ENCODE measurements around the gene SCN1A.
A peak's percentile ranks its signal among the peaks of the same experiment; 100 is the strongest.
"Not testable (repeated sequence)": the region's sequence is repeated elsewhere in the genome, so short reads cannot be mapped to it uniquely, and the experiment has no call there.

The SCN1A gene

DNA sequence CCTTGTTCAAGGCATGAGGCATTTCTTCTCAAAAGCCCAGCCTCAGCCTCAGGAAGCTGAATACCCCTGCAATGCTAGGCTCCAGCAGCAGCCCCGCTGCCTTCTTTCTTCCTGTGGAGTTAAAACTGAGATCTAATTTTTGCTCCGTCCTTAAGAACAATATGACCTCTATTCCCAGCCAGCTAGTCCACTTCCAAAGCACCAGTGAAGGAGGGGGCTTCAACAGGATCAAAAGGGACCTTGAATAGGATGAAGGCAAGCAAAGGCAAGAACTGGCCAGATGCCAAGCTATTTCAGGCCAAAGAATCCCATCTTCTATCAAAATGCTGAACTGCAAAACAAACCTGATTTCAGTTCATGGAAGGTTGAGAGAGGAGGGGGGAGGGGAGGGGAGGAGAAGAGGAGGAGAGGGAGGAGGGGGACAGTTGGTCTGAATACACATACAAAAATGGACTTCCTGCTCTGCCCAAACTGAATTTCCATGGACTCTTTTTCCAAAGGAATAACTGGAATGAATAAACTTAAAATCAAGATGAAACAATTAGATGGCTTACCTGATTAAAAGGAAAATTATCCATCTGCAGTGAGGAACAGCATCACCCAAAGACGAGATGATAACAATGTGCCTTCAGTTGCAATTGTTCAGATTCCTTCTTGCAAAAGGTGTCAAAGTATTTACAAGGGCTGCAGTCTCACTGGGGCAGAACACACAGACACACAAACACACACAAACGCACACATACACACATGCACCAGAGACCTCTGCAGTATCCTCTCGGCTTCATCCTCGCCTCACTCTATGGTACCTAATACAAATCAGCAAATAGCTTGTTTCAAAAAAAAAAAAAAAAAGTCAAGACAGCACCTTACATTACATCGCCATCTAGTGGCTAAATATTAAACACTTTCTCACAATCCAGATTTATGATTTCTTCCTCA is at the start of gene SCN1A:
Gene SCN1A (minus strand): TSS at position 804 of the 939 bp plus-strand sequence. CDS start 54,399 bp downstream, outside the sequence.
- FAIRE-seq = peak; percentile 91

DNA sequence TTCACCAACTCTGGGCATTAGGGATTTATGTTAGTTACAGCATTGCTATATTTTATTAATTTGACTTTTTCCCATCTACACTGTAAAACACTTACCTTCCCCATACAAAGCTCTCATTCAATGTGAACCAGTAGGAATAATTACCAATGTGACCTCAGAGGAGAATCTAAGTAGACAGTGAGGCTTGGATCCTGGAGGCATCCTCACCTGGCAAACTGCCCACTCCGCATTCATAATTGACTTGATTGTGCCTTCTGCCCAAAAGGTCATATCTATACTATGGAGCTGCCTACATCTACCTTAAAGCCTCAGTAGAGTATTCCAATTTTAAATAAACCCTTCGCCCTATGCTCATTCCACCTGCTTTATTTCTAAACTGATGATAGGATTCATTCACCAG is 45.4 kb upstream of the SCN1A start:
- no peak for FAIRE-seq

- FAIRE-seq = no peak
These were observed 43.4 kb upstream of the SCN1A start for GRCh38 chr2:166171216-166171615.

DNA sequence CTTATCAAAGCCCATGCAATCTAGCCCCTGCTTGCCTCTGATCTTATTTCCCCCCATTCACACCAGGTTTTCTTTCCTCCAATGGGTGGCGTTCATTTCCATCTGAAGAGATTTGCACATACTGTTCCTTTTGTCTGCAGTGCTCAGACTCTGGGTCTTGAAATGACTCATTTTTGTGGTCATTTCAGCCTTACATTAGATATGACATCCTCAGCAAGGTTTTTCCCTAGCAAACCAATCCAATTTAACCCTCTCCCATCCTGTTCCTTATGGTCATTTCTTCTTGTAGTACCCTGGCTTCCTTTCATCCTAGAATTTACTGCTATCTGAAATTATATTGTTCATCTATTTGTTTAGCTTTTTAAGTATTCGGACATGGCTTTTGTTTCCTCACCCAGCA is 42.5 kb upstream of the SCN1A start:
- FAIRE-seq = no peak

- FAIRE-seq = no peak
These were observed 39.6 kb upstream of the SCN1A start for GRCh38 chr2:166167449-166167848.

- FAIRE-seq = no peak
These were observed 36.0 kb upstream of the SCN1A start for GRCh38 chr2:166163775-166164174.

- FAIRE-seq = no peak
These were observed 30.7 kb upstream of the SCN1A start for GRCh38 chr2:166158546-166158945.

DNA sequence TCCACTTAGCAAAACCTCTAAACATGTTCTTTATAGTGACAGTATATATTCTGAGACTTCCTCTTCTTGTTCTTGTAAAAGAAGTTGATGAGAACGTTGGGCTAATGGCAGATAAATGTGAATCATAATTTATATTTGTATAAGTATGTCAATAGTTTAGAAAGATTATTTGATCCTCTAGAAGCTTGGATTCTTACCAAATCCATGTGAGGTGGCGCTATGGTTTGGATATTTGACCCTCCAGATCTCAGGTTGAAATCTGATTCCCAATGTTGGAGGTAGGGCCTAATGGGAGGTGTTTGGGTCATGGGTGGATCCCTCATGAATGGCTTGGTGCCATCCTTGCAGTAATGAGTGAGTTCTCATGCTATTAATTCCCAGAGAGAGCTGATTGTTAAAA is 29.8 kb upstream of the SCN1A start:
- no peak for FAIRE-seq

DNA sequence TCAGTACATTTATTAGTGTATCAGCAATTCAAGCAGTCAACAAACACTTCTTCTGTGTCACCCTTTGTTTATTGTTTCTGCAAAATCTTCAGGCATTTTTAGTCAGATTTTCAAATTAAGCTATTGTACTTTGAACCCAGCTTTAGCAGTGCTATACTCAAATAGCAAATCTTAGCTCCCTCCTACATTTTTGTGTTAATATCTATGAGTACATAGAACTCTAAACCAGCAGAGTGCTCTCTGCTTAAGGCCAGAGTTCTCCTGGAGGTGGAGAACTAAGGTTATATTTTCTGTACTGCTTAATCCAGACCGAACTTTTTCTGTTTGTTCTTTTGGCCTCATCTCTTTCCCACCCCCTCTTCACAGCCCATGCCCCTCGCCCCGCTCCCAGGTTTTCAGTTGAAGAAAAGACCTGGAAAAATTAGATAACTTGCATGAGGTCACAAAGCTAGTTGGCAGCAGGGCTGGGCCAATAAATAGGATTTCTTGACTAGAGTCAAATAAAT is 29.2 kb upstream of the SCN1A start:
- no peak for FAIRE-seq

DNA sequence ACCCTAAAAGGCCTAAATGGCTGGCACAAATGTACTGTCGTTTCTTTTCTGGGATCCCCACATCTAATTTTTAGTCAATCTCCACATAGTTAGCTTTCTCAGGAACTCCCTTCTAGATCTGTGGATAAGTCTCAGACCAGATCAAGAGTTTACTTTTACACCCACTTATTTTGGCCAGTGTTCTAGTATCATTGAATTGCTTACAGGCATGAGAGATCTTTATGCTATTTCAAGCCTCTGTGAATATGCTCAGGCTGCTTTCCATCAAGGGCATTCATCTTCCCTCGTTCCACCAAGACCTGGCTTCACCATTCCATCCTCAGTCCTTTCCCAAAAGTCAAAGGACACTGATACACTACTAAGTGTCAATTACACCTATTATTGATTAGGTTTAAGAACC is 27.8 kb upstream of the SCN1A start:
- no peak for FAIRE-seq

DNA sequence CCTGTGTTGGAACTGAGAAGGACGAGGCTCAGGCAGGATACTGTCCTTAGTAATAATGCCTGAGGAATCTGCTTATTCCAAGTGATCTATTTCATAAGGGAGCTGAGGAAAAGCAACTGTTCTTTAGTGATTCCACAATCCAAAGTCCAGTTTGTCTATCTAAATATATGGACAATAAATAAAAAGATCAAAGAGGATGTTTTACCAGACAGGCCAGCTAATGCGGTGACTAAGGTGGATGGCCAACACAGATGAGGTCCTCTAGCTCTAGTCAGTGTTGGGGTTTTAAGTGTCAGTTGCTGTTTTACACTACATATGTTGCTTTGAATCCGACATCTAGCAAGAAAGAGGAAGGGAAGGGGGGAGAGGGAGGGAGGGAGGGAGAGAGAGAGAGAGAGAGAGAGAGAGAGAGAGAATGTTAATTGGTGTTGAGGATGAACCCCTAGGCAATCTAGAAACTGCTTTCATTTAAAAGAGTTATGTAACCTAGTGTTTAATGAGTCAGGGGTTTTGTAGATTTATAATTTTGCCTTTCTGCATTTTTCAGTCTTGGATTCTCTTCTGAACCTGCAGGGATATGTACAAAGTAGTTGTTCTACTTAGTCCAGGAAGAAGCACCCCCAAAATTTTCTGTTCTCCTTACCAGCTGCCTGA is 27.0 kb upstream of the SCN1A start:
- FAIRE-seq = no peak

DNA sequence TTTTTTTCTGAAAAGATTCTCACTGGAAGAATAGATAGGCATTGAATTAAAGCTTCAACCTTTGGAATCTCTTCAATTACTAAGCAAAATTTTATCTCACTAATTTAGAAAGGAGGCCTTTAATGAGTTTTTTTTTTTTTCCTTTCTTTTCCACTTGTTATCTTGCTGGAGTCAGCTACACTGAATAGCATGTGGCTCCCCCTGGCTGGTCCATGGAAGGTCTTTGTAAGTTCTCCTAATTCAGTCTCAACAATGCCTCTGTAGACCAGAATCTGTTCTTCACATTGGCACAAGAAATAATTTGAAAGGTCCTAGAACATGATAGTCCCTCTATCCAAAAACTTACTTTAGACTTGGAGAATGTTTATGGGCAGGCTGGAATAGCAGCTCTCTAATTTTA is 24.2 kb upstream of the SCN1A start:
- FAIRE-seq = no peak

DNA sequence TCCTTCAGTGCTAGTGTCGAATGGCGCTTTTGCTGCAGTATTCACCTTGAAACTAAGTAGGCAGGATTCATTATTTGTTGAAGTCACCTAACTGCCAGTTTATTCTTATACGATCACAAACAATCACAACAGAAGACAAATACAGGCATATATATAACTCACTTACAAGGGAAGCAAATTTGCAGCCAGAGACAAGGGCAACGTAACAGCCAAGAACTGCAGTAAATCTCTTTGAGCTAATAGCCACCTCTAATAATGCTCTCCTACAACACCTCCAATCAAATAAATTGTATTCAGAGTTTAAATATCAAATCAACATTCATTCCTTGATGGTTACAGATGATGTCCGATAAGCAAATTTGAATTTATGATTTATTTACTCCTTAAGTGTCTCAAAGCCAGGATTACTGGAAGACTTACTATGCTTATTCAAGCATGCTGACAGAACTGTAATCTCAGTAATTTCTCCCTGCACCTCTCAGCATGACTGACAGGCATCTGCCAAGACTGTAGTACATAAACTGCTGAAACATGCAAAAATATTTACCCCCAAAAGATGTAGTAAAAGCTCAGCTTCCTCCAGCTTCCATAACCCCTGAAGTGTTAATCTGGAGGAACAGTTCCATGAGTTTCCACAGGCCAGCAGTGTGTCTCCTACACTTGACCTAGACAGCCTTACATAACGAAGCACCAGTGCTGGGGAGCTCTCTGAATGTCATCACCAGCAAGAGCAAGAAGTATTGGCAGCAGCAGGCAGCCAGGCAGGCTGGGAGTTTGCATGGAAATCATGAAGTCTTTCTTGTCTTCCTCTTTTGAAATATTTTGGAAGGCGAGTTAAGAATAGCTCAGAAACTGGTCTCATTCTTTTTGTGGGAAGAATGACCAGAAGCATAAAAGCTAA is 20.9 kb upstream of the SCN1A start:
- FAIRE-seq = no peak

- FAIRE-seq = no peak
These were observed 20.1 kb upstream of the SCN1A start for GRCh38 chr2:166147883-166148282.

DNA sequence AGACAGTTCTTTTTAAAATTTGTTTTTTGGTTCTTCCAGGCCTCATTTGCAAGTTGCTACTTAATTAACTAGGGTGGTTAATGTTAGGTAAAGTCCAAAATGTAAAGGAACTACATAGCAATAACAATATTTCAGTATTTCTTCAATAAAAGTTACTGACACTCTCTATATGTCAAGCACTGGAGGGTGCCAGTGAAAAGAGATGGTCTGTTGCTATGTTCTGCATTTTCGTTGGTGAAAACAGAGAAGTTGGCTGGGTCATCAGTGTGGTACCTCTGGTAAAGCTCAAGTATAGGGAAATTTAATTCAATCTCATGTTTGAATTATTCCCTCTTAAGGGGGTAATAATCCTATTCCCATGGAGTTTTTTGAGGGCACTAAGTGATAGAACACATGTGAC is 16.3 kb upstream of the SCN1A start:
- no peak for FAIRE-seq

DNA sequence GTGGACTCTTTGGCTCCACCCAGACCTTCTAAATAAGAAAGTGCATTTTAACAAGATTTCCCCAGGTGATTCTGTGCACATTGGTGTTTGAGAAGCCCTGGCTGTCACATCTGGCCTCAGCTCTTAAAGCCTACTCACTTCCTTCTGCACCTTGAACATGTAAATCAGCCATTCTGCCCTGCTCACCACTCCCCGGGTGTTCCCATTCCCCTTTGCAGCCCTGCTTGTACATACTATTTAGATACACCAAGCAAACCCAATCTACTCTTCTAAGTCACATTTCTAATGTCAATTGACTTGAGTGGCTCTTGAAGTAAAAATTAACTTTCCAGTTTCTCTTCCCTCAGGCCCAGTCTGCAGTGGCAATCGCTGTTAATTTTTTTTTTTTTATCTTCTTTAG is 13.1 kb upstream of the SCN1A start:
- FAIRE-seq = no peak

GRCh38 chr2:166140475-166140874 is 12.7 kb upstream of the SCN1A start:
- FAIRE-seq = no peak

DNA sequence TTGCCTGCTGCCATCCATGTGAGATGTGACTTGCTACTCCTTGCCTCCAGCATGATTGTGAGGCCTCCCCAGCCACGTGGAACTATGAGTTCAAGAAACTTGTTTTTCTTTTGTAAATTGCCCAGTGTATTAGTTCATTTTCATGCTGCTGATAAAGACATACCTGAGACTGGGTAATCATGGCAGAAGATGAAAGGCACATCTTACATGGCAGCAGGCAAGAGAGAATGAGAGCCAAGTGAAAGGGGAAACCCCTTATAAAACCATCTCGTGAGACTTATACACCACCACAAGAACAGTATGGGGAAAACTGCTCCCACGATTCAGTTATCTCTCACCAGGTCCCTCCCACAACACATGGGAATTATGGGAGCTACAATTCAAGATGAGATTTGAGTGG is 11.7 kb upstream of the SCN1A start:
- FAIRE-seq = not testable (repeated sequence)

DNA sequence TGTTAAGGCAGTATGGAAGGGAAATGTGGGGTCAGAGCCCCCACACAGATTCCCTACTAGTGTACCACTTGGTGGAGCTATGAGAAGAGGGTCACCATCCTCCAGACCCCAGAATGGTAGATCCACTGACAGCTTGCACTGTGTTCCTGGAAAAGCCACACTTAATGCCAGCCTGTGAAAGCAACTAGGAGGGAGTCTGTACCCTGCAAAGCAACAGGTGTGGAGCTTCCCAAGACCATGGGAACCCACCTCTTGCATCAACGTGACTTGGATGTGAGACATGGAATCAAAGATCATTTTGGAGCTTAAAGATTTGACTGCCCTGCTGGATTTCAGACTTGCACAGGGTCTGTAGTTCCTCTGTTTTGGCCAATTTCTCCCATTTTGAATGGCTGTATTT is 10.8 kb upstream of the SCN1A start:
- no peak for FAIRE-seq

- no peak for FAIRE-seq
These were observed 10.3 kb upstream of the SCN1A start for GRCh38 chr2:166138144-166138543.

GRCh38 chr2:166137331-166137730 is 9.5 kb upstream of the SCN1A start:
- no peak for FAIRE-seq

DNA sequence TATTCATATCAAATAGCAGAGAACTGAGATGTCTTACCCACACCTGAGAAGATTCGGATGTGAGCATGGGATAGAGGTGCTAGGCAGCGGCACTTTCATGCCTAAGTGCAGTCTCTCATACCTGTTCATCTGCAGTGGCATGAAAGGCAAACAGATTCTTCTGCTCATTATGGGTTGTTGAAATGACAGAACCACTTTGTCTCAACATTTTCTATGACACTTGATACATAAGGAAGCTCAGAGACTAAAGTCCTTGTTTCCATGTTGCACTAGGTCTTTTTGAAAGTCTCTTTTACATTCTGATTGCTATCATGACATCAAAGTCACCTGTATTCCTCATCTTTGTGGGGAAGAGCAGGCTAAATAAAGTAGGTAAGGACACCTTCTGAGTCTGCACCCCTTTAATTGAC is 8.0 kb upstream of the SCN1A start:
- no peak for FAIRE-seq

Data from TTC549 (cell line).